Activated CD4-positive, alpha-beta T cell treated with anti-CD3 and anti-CD28 coated beads, Interleukin-2, Interleukin-4, amounts not matched to agents 100 ng/mL and 50 ng/mL, durations not matched to agents 16 hours and 8 hours (primary cell): ENCODE results near the gene NATD1.

ENCODE experiments used
- DNase-seq: peaks from one replicate; pipeline ENCODE4 v3.0.0-alpha.2; 2020; ENCODE audit warnings: low spot score

Gene NATD1

DNA sequence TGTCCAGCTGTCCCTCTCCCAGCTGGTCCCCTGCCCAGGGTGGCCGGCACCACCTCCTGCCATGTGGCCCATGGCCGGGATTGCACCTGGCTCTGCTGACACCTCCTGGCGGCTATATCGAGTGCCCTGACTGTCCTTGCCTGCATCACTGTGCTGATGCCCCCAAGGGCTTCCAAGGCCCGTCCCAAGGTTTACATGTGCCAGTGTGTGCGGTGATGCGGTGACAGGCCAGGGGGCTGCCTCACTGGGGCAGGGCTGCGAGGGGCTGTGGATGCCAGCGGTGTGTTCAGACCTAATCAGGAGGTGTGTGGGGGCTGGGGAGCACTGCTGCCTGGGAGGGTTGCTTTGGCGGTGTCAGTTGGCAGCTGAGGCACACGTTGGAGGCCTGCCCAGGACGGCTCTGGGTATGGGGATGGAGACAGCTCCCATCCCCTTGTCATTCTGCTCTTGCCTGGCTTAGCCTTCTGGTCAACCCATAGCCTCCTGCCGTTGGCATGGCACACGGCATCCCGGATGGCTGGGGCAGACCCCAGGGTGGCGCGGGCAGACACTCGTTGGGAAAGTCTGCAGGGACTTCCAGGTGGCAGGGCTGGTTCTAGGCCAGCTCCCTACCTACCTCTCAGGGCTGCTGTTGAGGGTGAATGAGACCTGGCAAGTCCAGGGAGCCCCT, 36.8 kb upstream of the NATD1 start:
- no peak for DNase-seq

DNA sequence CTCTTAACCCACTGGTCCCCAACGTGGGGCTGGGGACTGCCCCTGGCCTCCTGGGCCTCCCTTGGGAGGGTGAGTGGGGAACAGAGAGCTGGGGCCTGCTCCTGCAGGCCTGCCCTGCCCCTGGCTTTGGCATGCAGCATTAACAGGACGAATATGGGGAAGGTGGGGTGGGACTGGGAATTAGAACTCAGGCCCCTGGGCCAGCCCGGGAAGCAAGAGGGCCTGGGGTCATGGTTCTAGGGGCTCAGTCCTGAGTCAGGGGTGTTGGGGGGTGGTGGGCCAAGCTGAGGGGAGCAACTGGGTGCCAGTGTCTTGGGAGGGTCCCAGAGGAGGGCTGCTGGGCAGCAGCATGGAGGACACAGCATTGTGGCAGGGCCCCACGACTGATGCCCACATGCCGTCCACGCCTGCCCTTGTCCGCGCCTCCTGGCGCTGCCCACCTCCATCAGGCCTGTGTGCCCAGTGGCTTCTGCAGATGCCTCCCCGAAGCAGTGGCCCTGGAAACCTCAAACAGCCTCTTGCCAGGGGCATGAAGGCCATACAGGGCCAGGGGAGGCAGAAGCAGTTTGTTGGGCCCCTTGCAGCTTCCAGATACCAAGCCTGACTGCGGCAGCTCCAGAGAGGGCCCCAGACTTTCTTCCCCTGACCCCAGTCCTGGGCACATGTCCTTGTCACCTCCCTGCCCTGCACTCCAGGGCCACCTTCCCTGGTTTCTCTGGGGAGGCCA, 36.1 kb upstream of the NATD1 start:
- no peak for DNase-seq

DNA sequence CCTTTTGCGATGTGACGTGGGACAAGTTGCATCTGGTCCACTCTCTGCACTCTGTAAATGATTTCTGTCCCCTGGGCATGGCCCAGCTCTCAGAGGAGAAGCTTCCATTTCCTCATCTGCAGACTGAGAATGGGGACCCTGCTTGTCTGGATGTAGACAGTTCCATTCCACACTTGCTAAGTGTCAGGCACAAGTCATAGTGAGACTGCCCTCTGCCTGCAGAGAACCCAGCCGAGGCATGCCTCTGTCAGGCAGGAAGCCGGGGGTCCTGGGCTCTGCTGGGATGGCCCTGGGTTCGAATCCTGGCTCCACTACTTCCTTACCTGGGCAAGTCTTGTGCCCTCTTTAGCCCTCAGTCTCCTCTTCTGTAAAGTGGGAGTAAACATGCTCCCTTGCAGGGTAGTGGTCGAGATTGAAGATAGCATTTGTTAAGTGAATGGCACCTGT, 35.4 kb upstream of the NATD1 start:
- peak; percentile 75 for DNase-seq

DNA sequence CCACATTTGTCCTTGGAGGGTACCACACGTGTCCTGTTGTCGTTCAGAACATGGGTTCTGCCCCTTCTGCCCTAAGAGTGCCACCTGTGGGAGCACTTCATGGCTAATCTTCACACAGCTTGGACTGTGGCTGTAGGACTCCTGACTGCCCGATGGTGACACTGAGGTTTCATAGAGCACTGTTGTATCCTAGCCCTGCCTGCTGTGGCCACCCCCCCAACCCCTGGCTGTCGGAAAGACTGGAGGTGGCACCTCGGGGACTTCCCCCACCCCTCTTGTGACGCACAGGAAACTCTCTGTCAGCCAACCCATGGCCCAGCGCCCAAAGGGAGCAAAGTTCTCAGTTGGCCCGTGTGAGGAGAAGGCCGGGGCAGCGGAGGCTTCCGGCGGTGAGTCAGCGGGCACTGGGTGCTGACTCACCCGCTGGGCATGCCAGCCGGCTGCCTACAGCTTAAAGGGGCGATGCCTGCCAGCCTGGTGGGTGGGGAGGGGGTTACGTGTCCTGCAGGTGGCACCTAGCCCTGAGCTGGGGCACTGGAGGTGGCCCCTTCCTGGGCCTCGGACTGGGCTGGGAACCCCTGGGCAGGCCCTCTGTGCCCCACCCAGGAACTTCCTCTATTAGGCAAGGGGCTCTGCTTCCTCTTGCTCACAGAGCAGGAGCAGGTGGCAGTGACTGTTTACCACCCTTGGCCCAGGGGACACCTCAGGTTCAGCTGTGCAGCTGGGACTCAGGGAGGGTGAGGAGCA, 34.7 kb upstream of the NATD1 start:
- DNase-seq, result peak; percentile 97

DNA sequence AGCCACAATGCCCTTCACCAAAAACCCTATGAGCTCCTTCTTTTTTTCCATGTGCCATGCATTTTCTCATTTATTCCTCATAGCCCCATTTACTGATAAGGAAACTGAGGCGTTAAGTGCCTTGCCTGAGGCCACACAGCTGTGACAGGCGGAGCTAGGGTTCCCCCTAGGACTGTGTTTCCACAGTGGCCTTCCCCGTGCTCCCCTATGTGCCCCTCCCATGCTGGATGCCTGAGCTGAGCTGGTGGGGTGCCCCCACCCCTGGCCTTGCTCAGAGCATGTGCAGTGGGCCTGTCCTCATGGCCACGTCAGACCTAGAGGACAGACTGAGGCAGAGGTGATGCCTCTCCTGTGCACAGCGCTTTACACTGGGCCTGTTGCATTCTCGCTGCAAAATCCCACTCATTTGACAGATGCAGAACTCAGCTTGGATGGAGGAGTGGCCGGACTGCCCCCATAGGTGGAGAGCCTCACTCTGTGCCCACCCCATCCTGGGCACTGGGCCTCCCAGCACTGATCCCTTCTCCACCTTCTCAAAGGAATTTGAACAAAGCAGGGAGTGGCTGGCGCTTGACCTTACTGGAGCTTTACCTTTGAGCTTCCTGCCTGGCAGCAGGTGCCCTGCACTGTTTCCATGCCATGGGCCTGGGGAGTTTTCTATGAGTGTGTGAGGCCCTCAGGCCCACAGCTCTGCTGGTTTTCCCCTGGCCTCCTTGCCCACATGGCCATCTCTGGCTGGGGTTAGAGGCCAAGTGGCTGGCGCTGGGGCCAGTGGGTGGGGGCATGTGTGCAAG, 33.9 kb upstream of the NATD1 start:
- DNase-seq, result no peak

DNA sequence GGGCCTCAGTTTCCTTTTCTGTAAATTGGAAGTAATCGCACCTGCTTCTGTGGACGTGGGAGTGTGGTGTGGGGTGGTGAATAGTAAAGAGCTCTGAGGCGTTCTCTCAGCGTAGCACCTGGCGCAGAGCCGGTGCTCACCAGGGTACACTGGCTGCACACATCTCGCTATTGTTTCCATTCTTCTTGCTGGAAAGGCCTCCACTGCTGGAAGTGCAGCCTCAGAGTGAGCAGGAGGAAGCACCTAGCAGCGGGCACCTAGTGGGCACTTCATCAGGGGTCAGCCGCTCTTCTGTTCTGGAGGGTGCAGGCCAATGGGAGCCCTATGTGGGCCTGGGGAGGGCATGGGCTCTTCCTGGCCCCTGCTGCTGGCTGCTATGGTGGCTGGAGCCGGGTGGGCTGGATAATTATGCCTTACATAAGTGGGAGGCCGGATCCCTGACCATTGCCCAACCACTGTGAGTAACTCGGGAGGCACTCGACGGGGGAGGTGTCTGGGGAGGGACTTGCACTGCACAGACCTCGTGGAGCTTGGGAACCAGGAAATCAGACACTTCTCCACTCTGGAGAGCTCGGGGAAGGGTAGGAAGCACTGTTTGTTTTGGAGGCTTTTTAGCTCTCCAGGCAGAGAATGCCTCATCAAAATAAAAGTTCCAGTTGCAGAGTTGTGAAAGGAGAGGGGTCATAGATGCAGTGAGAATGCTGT, 33.0 kb upstream of the NATD1 start:
- DNase-seq, result no peak

DNA sequence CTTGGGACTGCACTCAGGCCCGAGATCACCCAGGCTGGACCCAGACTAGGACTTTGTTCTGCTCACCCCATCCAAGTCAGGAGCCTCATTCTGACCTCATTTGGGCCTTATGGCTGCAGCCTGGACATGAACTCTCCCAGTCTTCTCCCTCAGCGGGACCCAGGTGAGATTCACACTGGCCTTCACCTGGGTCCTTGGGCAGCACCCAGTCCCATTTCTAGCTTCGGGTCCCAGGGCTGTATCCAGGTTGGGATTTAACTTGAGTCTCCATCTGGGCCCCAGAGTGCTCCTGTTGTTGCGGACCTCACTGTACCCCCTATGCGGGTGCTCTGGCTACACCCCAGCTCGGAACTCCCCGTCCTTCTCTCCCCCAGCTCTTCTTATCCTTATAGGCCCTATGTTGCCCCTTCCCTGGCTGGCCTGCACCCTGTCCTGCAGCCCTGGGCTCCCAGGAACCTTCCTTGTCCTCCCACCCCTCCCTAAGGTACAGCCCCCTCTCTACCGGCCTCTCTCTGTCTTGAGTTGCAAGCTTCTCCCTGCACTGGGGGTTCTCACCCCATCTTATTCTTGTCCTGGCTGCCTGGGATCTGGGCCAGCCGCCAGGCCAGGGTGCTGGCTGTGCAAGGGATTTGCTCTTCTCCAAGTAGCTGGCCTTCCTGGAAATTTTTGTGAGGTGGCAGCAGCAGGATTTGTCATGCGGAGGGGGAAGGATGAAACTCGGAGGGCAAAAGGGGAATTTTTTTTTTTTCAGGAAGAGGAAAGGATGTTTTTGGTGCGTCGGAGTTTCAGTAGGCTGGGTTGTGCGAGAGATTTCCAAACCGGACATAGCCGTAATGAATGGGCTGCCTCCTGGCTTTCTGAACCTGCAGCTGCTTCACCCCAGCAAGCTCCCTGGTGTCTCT, 32.2 kb upstream of the NATD1 start:
- DNase-seq, result no peak

DNA sequence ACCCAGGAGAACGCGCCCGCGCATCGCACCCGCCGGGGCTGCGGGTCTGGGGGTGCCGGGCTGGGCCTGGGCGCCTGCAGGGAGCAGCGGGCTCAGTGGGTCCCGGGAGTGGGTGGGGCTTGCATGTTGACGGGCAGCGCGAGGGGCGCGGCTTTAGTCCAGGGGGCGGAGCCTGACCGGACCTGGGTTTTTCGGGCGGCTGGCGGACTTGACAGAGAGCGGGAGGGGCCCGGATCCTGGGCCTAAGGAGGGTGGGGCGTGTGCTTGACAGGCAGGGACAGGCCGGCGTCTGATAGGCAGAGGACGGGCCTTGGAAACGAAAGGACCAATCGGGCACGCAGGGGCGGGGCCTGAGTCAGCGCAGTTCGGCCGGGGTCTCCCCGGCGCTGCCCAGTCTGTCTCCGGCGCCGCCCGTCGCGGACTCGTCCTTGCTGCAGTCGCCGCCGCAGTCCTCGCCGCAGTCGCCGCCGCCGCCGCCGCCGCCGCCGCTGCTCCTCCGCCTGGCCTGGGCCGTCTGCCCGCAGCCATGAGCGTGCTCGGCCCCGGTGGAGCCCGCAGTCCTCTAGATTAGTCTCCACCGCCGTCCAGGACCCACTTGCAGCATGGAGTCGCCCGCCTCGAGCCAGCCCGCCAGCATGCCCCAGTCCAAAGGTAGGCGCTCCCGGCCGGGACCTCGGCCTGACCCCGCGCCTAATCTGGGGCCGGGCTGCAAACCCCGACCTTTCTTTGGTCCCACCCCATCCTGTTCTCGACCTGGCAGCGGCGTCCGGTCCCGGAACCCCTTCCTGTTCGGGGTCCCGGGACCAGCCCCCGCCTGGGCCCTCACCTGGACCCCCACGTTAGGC, 31.3 kb upstream of the NATD1 start, which contains the start of gene MAP2K3:
MAP2K3 (plus strand) TSS at position 393 of the 845 bp plus-strand sequence; CDS start at position 603, 210 bp downstream.
- peak; percentile 99 for DNase-seq

DNA sequence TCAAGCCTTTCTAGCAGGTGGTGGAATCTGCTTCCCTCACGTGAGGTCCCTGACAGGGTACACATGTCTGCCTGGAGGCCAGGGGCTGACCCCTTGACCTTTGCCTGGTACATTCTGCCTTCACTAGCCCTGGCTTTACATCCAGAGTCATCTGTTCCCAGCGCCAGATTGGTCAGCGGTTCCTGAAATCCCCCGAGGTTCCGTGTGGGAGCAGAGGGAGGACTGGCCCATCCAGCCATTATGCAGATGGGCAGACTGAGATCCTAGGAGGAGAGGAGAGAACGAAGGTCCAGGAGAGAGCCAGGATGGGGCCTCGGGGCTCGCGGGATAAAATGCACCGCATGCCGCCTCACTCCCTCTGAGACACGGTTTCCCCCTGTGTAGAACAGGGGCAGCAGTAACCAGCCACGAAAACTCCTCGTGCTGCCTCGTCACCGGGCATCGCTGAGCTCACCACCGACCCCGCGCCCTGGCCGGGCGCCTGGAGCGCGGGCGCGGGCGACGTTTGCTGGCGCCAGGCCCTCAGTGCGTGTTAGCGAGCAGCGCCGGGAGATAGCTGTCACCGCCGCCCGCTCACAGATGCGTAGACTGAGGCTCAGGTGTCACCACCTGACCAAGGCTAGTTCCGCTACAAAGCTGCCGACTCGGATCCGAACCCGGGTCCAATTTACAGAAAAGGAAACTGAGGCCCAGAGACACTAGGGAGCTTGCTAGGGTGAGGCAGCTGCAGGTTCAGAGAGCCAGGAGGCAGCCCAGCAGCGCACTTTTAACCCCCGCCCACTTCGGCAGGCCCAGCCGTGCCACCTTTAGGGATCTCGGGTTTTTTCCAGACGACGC, 30.5 kb upstream of the NATD1 start:
- no peak for DNase-seq

DNA sequence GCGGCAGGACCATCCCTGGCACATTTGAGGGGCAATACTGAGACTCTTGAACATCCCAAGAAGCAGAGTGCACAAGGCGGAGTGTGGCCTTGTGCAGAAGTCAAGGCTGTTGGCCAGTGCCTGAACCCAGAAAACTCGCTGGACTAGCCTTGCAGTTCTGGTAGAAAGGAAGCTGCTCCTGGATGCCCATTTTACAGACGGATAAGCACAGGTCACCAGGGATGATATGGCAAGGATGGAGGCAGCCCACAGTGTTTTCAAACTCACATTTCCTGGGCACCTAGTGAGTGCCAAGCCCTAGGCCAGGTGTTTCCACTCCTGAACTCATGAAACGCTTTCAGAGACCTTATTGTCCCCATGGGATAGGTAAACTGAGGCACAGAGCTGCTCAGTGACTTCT, 29.6 kb upstream of the NATD1 start:
- DNase-seq, result no peak

DNA sequence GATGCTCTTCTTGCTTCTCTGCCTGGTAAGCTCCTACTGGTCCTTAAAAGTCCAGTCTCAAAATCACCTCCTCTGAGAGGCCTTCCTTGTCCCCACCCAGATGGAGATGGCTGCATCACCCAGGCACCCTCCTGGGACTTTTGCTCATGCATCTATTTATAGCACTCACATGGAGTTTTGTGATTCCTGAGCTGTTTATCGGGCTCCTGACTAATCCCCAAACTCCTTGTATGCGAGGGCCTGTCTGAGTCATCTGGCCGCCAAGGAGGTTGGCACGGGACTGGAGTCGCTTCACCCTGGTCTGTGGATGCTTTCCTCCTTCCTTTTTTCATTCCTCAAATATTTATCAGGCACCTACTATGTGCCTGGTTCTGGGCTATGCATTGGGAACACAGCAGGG, 29.0 kb upstream of the NATD1 start:
- DNase-seq, result no peak

DNA sequence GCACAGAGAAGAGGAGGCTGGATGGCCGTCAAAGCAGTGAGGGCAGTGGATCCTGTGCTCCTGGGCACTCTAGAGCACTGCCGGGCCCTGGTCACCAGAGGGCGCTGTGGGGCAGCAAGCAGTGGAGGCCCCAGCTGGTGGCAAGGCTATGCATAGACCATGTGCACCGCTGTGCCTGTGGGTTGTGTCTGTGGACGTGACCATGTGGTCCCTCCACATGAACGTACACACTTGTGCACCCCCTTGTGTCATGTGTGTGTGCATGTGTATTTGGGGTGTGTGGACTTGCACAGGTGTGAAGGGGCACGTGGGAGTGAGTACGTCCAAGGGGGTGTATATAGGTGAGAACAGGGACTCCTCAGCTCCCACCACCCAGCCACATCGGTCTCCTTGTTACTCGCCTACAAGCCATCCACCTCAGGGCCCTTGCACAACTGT, 26.9 kb upstream of the NATD1 start:
- DNase-seq, result peak; percentile 92

DNA sequence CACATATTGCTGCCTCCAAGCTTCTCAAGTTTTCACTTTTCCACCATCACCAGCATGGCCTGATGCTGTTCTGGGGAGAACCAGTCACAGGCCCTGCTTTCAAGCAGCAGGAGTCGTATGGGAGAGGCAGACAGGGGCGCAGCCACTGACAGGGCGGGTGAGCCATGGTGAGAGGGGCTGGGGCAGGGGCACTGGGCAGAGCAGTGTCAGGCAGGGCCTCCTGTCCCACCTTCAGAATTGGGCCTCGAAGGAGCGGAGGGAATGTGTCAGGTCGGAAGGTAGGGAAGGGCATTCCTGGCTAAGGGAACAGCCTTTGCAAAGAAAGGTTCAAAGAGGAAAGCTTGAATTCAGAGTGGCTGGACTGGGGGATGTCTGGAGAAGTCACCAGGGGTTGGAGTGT, 26.4 kb upstream of the NATD1 start:
- no peak for DNase-seq

DNA sequence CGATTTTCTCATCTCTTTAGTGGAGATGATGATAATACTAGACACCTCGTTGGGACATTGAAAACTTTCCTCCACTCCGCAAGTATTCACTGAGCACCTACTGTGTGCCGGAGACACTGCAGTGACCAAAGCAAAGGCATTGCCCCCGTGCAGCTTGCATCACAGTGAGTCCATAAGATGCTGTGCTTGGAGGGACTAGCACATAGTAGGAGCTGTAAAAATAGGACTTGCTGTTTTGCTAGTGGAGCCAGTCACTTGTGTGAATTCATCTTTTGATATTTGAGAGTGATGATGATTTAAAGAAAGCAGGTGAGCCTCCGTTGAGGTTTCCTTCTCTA, 26.0 kb upstream of the NATD1 start:
- no peak for DNase-seq

DNA sequence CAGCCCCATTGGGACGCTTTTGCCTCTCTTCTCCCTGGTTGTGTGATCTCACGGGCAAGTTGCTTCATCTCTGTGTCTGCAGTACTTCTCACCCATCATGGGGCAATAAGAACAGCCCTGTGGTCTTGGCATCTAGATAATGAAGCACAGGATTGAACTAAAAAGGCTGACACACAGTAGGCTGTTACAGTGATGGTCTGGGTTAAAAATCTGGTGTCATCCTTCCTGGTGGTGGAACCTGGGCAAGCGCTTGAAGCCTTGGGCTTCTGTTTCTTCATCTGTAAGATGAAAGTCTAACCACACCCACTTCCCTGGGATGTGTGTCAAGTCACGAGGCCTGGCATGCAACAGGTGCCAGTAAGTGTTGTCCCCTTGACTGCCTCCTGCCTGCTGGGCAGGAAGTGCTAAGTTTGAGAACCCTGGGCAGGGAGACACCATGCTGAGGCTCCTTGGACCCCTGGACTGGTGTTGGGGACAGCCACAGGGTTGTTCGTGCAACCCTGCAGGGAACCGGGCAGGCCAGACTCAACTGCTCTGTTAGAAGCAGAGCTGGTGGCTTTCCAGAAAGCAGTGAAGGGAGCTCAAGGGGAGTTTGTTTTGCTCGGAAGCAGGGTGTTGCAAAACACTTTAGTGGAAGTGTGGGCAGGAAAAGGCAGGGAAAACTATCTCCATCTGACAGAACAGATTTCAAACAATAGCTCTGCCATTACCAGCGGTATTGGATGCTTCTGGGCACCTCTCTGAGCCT, 25.4 kb upstream of the NATD1 start:
- peak; percentile 60 for DNase-seq

DNA sequence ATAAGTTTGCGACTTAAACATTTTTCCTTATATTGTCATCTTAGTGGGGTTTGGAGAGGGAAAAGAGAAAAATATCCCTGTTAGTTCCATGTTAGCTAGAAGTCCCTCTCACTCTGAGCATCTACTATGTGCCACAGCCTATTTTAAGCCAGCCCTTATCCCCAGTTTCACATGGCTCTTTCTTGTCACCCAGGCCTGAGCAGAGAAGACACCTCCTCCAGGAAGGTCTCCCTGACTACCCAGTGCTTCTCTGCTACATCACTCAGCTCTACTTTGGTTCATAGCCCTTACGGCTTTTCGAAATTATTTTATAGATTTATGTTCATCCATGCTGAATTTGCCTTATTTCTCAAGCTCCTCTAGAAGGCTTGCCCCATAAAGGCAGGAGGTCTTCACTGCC, 24.1 kb upstream of the NATD1 start:
- no peak for DNase-seq

DNA sequence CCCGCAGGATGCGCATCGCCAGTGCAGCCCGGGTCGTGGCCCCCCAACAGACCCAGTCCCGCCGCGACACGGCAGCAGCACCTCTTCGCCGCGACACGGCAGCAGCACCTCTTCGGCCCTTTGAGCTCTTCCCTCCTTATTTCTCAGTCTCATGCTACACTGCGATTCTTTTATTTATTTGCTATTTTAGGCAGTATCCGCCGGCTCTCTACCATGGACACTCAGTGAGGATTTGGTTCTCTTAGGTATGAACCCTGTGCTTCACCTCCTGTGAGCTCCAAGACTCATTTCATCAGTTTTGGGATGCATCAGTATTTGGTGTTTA, 23.0 kb upstream of the NATD1 start:
- DNase-seq, result no peak
